Tibial nerve (tissue), 3 donors: ENCODE results near the gene FLNC.

ENCODE experiments used
- POLR2A ChIP-seq, 2 donors: fragments of 450-650 bp; IDR thresholded peaks; one replicate each; pipeline ENCODE4 v1.6.1; 2017; ENCODE audit warnings: antibody characterized with exemption in 2 of 2, mild to moderate bottlenecking in 2 of 2, moderate library complexity in 2 of 2
- TF ChIP-seq, protein P1 (sequence below), 5 experiments: fragments of 200-600 bp in 3 of 5; fragments of 450-650 bp in 2 of 5; sonication (generic) in 3 of 5; IDR thresholded peaks; one replicate each; pipeline ENCODE4 v1.5.1; 2016 to 2019; ENCODE audit warnings: antibody characterized with exemption in 5 of 5, mild to moderate bottlenecking in 3 of 5, moderate library complexity in 2 of 5

DNA sequence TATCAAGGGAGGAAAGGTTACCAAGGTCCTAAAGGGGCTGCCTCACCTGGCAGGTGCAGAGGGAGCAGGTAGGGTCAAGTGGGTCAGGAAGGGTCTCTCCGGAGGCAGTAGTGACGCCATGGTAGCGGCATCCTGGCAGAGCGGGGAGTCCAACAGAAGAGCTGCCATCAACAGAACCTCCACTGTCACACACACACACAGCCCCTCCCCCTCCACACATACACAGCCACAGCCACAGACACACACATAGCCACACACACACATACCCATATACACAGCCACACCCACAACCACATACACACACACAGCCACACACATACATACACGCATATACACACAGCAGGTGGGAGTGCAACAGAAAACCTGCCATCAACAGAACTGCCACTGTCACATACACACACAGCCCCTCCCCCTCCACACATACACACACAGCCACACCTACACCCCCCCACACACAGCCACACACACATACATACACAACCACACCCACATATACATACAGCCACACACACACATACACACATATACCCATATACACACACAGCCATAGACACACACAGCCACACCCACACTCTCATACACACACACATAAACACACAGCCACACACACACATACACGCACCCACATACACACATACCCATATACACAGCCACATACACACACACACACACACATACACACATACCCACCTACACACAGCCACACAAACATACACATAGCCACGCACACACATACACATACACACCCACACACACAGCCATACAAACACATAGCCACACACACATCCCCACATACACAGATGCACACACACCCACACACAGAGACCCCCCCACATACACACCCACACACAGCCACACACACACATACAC, 57.2 kb downstream of the FLNC start:
- TF ChIP-seq, protein P1, sequence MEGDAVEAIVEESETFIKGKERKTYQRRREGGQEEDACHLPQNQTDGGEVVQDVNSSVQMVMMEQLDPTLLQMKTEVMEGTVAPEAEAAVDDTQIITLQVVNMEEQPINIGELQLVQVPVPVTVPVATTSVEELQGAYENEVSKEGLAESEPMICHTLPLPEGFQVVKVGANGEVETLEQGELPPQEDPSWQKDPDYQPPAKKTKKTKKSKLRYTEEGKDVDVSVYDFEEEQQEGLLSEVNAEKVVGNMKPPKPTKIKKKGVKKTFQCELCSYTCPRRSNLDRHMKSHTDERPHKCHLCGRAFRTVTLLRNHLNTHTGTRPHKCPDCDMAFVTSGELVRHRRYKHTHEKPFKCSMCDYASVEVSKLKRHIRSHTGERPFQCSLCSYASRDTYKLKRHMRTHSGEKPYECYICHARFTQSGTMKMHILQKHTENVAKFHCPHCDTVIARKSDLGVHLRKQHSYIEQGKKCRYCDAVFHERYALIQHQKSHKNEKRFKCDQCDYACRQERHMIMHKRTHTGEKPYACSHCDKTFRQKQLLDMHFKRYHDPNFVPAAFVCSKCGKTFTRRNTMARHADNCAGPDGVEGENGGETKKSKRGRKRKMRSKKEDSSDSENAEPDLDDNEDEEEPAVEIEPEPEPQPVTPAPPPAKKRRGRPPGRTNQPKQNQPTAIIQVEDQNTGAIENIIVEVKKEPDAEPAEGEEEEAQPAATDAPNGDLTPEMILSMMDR (IDR thresholded peaks at IDR 0.05): no peak
- TF ChIP-seq POLR2A (IDR thresholded peaks at IDR 0.05): no peak
